HL-60/S4 treated with phorbol 12-myristate 13-acetate at 8.2 ng/mL for 4 days and 3 days (cell line): Measurements from ENCODE around the gene KDM4B.

Source experiments
- in situ Hi-C: fragments of 300-500 bp; cut with MboI; formaldehyde crosslinking; loops from 2 replicates; pipeline ENCODE4 v1.15.0; 2022; ENCODE audit warnings: low sequenced_read_pairs

Gene KDM4B

GRCh38 chr19:5066768-5067167 is 97.9 kb downstream of the KDM4B start:
- in situ Hi-C loops, result no loop called here

- in situ Hi-C loops, result no loop called here
Observed at GRCh38 chr19:5067678-5068077, 98.8 kb downstream of the KDM4B start.

GRCh38 chr19:5068233-5069072 is 99.5 kb downstream of the KDM4B start:
- in situ Hi-C loops, result no loop called here

- in situ Hi-C loops, result no loop called here
Observed at GRCh38 chr19:5070331-5070730, 101.4 kb downstream of the KDM4B start.

- in situ Hi-C loops, result no loop called here
Observed at GRCh38 chr19:5070930-5071329, 102.0 kb downstream of the KDM4B start.

GRCh38 chr19:5071579-5071978 is 102.7 kb downstream of the KDM4B start:
- in situ Hi-C loops, result no loop called here

- in situ Hi-C loops, result no loop called here
Observed at GRCh38 chr19:5072115-5072514, 103.2 kb downstream of the KDM4B start.

GRCh38 chr19:5073153-5073844 is 104.4 kb downstream of the KDM4B start:
- in situ Hi-C loops, result no loop called here

- in situ Hi-C loops, result no loop called here
Observed at GRCh38 chr19:5074407-5074806, 105.5 kb downstream of the KDM4B start.

- in situ Hi-C loops, result no loop called here
Observed at GRCh38 chr19:5074830-5075394, 106.0 kb downstream of the KDM4B start.

GRCh38 chr19:5075597-5075996 is 106.7 kb downstream of the KDM4B start:
- in situ Hi-C loops, result no loop called here

GRCh38 chr19:5076440-5077208 is 107.7 kb downstream of the KDM4B start:
- in situ Hi-C loops, result no loop called here

GRCh38 chr19:5077209-5077515 is 108.2 kb downstream of the KDM4B start:
- in situ Hi-C loops, result no loop called here

GRCh38 chr19:5078182-5078581 is 109.3 kb downstream of the KDM4B start:
- in situ Hi-C loops, result no loop called here

GRCh38 chr19:5078666-5079065 is 109.8 kb downstream of the KDM4B start:
- in situ Hi-C loops, result no loop called here

GRCh38 chr19:5079071-5079774 is 110.3 kb downstream of the KDM4B start:
- in situ Hi-C loops, result no loop called here

- in situ Hi-C loops, result no loop called here
Observed at GRCh38 chr19:5080030-5080654, 111.2 kb downstream of the KDM4B start.

GRCh38 chr19:5080809-5081208 is 111.9 kb downstream of the KDM4B start:
- in situ Hi-C loops, result no loop called here

- in situ Hi-C loops, result no loop called here
Observed at GRCh38 chr19:5081443-5082161, 112.7 kb downstream of the KDM4B start.

- in situ Hi-C loops, result no loop called here
Observed at GRCh38 chr19:5083547-5083965, 114.6 kb downstream of the KDM4B start.
